HepG2 (cell line): Measurements from ENCODE around the gene PFKL. TPM values are rescaled to one million over a fixed set of nuclear protein-coding genes. Genes with fewer than 3 reads are reported as not detected.

Source experiments
- NAIF1 ChIP-seq: sonication (generic); formaldehyde crosslinking; IDR thresholded peaks from 2 replicates; pipeline ENCODE4 v1.5.0; 2020; ENCODE audit warnings: mild to moderate bottlenecking, missing genetic modification reagents, borderline replicate concordance
- NFE2L1 ChIP-seq: sonication (generic); formaldehyde crosslinking; IDR thresholded peaks from 2 replicates; pipeline ENCODE4 v1.4.0; 2020; ENCODE audit warnings: missing genetic modification reagents, mild to moderate bottlenecking, borderline replicate concordance
- ZEB1 ChIP-seq: IDR thresholded peaks from 2 replicates; pipeline ENCODE4 v1.6.1; 2012; ENCODE audit warnings: mild to moderate bottlenecking, low read depth, inconsistent platforms; ENCODE audit not compliant: insufficient replicate concordance
- ZNF274 ChIP-seq: sonication (generic); formaldehyde crosslinking; IDR thresholded peaks from 2 replicates; pipeline ENCODE4 v1.5.1; 2020; ENCODE audit warnings: mild to moderate bottlenecking, missing genetic modification reagents
- ZNF282 ChIP-seq: fragments of 450-650 bp; IDR thresholded peaks from 2 replicates; pipeline ENCODE4 v1.6.1; 2018; ENCODE audit not compliant: partially characterized antibody
- ZNF766 ChIP-seq: sonication (generic); formaldehyde crosslinking; IDR thresholded peaks from 2 replicates; pipeline ENCODE4 v1.5.0; 2020; ENCODE audit warnings: missing genetic modification reagents, borderline replicate concordance
- polyA plus RNA-seq, 8 experiments: library from polyadenylated mRNA; depleted of rRNA in 3 of 8; stranded (reverse) in 7 of 8; unstranded in 1 of 8; fragments of >200 nt; fragmentation: Illumina TruSeq in 4 of 8; extraction: Trizol in 4 of 8; gene quantifications; 2 replicates each; pipeline versions ENCODE4 v1.2.1 to v1.2.3, GENCODE V29; 2011 to 2016; ENCODE audit warnings: low read depth in 4 of 8, missing spikeins in 1 of 8, mixed read lengths in 1 of 8; ENCODE audit not compliant: insufficient read depth in 1 of 8
- total RNA-seq, 5 experiments: library from RNA; depleted of rRNA; stranded (reverse); fragments of >200 nt; fragmentation: Illumina TruSeq; extraction: Trizol; gene quantifications; 2 replicates each; pipeline ENCODE4 v1.2.3, GENCODE V29; 2016; ENCODE audit warnings: low read depth in 1 of 5
- TF ChIP-seq, protein P1 (sequence below): sonication (generic); formaldehyde crosslinking; IDR thresholded peaks from 2 replicates; pipeline ENCODE4 v1.4.0; 2020; ENCODE audit warnings: mild to moderate bottlenecking, missing genetic modification reagents
- TF ChIP-seq, protein P2 (sequence below): sonication (generic); formaldehyde crosslinking; IDR thresholded peaks from 2 replicates; pipeline ENCODE4 v1.4.0; 2020; ENCODE audit warnings: low read depth, mild to moderate bottlenecking, missing genetic modification reagents
- TF ChIP-seq, protein P3 (sequence below): sonication (generic); formaldehyde crosslinking; IDR thresholded peaks from 2 replicates; pipeline ENCODE4 v1.5.0; 2020; ENCODE audit warnings: mild to moderate bottlenecking, missing genetic modification reagents
- TF ChIP-seq, protein P4 (sequence below): sonication (generic); formaldehyde crosslinking; IDR thresholded peaks from 2 replicates; pipeline ENCODE4 v1.4.0; 2020; ENCODE audit warnings: mild to moderate bottlenecking, missing genetic modification reagents
- TF ChIP-seq, protein P5 (sequence below): sonication (generic); formaldehyde crosslinking; IDR thresholded peaks from 2 replicates; pipeline ENCODE4 v1.8.0; 2022; ENCODE audit warnings: missing genetic modification reagents, mild to moderate bottlenecking, inconsistent platforms, borderline replicate concordance

Gene PFKL
- total and polyA plus RNA-seq, 2 of the 13 experiments (the other 11 are each of a cell fraction or from before 2014, with no cell fraction given): 92.8 to 106 TPM

DNA sequence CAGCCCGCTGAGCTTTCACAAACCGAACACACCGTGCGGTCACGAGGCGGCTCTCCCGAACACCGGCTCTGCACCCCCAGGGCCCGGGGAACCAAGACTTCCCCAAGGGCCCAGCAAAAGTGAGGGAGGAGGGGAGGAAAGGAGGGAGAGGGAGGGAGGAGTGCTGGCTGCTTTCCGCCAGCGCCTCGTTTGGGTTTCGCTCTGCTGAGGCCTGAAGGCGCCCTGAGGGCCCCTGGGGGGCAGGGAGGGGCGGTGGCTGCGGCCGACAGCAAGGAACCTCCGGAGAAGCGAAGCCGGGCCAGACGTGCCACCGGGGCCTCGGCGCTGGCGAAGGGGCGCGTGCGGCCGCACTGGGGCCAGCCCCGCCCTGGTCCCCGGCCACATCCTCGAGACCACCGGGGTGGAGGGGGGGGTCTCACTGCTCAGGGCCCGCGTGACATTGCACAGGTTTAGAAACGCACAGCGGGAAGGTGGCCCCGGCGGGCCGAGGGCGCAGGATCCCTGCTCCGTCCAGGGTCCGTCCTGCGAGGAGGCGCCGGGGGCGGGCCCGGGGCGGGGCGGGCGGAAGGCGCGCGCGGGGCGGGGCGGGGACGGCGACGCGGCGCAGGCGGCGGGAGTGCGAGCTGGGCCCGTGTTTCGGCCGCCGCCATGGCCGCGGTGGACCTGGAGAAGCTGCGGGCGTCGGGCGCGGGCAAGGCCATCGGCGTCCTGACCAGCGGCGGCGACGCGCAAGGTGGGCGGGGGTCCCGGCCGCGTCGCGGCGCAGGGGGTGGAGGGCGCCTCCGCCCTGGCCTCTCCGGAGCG, at the start of gene PFKL (continued):
- TF ChIP-seq, protein P1, sequence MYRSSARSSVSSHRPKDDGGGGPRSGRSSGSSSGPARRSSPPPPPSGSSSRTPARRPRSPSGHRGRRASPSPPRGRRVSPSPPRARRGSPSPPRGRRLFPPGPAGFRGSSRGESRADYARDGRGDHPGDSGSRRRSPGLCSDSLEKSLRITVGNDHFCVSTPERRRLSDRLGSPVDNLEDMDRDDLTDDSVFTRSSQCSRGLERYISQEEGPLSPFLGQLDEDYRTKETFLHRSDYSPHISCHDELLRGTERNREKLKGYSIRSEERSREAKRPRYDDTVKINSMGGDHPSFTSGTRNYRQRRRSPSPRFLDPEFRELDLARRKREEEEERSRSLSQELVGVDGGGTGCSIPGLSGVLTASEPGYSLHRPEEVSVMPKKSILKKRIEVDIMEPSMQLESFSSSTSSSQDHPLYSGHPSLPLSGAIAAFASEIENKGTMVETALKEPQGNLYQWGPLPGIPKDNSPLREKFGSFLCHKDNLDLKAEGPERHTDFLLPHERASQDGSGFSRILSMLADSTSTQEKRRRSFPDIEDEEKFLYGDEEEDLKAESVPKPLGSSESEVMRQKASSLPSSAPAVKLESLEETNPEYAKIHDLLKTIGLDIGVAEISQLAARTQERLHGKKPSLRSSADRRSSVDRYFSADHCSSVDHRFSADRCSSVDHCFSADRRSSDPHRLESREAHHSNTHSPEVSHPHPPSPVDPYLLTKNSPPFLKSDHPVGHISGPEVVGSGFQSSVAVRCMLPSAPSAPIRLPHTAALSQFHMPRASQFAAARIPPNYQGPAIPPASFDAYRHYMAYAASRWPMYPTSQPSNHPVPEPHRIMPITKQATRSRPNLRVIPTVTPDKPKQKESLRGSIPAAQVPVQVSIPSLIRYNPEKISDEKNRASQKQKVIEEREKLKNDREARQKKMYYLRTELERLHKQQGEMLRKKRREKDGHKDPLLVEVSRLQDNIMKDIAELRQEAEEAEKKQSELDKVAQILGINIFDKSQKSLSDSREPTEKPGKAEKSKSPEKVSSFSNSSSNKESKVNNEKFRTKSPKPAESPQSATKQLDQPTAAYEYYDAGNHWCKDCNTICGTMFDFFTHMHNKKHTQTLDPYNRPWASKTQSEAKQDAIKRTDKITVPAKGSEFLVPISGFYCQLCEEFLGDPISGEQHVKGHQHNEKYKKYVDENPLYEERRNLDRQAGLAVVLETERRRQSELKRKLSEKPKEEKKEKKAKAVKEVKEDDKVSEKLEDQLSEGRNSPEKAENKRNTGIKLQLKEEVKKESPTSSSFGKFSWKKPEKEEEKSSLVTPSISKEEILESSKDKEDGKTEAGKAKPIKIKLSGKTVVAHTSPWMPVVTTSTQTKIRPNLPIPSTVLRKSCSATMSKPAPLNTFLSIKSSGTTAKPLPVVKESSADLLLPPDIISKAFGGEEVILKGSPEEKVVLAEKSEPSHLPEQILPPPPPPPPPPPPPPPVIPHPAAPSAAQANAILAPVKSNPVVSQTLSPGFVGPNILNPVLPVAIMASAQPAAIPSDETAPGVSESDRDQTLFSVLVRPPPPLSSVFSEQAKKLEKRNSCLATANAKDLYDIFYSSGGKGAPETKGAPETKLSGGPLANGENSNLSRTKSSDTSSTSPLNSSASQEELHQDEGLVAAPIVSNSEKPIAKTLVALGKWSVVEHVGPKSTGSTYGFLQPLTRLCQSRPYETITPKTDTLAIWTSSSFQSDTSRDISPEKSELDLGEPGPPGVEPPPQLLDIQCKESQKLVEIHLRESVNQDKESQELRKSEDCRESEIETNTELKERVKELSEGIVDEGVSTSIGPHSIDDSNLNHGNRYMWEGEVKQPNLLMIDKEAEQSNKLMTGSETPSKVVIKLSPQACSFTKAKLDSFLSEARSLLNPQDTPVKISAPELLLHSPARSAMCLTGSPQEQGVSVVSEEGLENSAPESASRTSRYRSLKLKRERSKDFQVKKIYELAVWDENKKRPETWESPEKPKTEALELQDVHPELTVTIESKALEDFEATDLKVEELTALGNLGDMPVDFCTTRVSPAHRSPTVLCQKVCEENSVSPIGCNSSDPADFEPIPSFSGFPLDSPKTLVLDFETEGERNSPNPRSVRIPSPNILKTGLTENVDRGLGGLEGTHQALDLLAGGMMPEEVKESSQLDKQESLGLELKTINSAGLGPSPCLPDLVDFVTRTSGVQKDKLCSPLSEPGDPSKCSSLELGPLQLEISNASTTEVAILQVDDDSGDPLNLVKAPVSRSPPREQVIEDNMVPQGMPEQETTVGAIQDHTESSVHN (CRISPR knock-in tag): no peak
- TF ChIP-seq, protein P2, sequence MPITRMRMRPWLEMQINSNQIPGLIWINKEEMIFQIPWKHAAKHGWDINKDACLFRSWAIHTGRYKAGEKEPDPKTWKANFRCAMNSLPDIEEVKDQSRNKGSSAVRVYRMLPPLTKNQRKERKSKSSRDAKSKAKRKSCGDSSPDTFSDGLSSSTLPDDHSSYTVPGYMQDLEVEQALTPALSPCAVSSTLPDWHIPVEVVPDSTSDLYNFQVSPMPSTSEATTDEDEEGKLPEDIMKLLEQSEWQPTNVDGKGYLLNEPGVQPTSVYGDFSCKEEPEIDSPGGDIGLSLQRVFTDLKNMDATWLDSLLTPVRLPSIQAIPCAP: no peak; the same call in 1 of the 2 replicates
- TF ChIP-seq ZNF766: no peak
- TF ChIP-seq ZNF274 (CRISPR knock-in tag): peak; percentile 73; the same call in 1 of the 2 replicates
- no peak for TF ChIP-seq ZNF282
- TF ChIP-seq, protein P3, sequence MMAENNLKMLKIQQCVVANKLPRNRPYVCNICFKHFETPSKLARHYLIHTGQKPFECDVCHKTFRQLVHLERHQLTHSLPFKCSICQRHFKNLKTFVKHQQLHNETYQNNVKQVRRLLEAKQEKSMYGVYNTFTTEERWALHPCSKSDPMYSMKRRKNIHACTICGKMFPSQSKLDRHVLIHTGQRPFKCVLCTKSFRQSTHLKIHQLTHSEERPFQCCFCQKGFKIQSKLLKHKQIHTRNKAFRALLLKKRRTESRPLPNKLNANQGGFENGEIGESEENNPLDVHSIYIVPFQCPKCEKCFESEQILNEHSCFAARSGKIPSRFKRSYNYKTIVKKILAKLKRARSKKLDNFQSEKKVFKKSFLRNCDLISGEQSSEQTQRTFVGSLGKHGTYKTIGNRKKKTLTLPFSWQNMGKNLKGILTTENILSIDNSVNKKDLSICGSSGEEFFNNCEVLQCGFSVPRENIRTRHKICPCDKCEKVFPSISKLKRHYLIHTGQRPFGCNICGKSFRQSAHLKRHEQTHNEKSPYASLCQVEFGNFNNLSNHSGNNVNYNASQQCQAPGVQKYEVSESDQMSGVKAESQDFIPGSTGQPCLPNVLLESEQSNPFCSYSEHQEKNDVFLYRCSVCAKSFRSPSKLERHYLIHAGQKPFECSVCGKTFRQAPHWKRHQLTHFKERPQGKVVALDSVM: no peak
- no peak for TF ChIP-seq NFE2L1 (CRISPR knock-in tag)
- TF ChIP-seq ZEB1: no peak
- TF ChIP-seq, protein P4, sequence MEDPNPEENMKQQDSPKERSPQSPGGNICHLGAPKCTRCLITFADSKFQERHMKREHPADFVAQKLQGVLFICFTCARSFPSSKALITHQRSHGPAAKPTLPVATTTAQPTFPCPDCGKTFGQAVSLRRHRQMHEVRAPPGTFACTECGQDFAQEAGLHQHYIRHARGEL (CRISPR knock-in tag): no peak
- TF ChIP-seq, protein P5, sequence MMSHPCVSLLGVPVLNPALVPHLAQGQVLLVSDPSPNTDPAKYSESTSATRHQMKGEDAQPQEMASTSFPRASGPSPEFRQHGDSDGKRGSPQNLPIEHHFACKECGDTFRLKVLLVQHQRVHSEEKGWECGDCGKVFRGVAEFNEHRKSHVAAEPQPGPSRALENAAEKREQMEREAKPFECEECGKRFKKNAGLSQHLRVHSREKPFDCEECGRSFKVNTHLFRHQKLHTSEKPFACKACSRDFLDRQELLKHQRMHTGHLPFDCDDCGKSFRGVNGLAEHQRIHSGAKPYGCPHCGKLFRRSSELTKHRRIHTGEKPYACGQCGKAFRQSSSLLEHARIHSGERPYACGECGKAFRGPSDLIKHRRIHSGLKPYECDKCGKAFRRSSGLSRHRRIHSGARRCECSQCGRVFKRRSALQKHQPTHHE (CRISPR knock-in tag): no peak
- peak; percentile 37; the same call in 1 of the 2 replicates for TF ChIP-seq NAIF1 (CRISPR knock-in tag)
